NCI-H187 (cell line): ENCODE results near the gene PDE6B.
"Not testable (repeated sequence)": the region's sequence is repeated elsewhere in the genome, so short reads cannot be mapped to it uniquely, and the experiment has no call there.

Source experiments
- DNase-seq, 2 experiments: peaks; one replicate each; lab custom pipeline; 2025; lab: John Stamatoyannopoulos, UW

Gene PDE6B

GRCh38 chr4:704198-704891, 79.0 kb downstream of the PDE6B start:
- DNase-seq: no peak

GRCh38 chr4:704971-705277, 79.6 kb downstream of the PDE6B start:
- DNase-seq: no peak

GRCh38 chr4:705278-706082, 80.1 kb downstream of the PDE6B start, which contains the start of gene PCGF3:
Gene PCGF3 (plus strand): TSS chr4:705832. CDS start chr4:733681, 27,849 bp downstream.
- DNase-seq: peak; percentile 98

GRCh38 chr4:706083-706633, 80.8 kb downstream of the PDE6B start:
- DNase-seq: not testable (repeated sequence)

GRCh38 chr4:706834-707598, 81.6 kb downstream of the PDE6B start:
- no peak for DNase-seq

GRCh38 chr4:707929-708630, 82.7 kb downstream of the PDE6B start:
- DNase-seq: no peak

- DNase-seq: no peak
Measured at GRCh38 chr4:708631-708933, 83.2 kb downstream of the PDE6B start.

GRCh38 chr4:709348-709747, 84.0 kb downstream of the PDE6B start:
- DNase-seq: no peak

- no peak for DNase-seq
Measured at GRCh38 chr4:710116-710515, 84.7 kb downstream of the PDE6B start.

GRCh38 chr4:710916-711315, 85.5 kb downstream of the PDE6B start:
- no peak for DNase-seq

GRCh38 chr4:712093-712492, 86.7 kb downstream of the PDE6B start:
- no peak for DNase-seq

- DNase-seq: no peak
Measured at GRCh38 chr4:712916-713632, 87.7 kb downstream of the PDE6B start.

GRCh38 chr4:714087-714486, 88.7 kb downstream of the PDE6B start:
- no peak for DNase-seq

- DNase-seq: no peak
Measured at GRCh38 chr4:717601-718320, 92.4 kb downstream of the PDE6B start.

GRCh38 chr4:718460-718859, 93.1 kb downstream of the PDE6B start:
- DNase-seq: no peak
